Panc1 (cell line): Measurements from ENCODE around the gene ZNF333.

ENCODE experiments used
- POLR2AphosphoS5 ChIP-seq: IDR thresholded peaks from 2 replicates; pipeline ENCODE4 v1.6.1; 2012; ENCODE audit warnings: mild to moderate bottlenecking, low read depth, low read length, moderate library complexity
- TCF7L2 ChIP-seq: IDR thresholded peaks from 2 replicates; pipeline ENCODE4 v1.6.1; 2011; ENCODE audit warnings: mild to moderate bottlenecking, low read depth, low read length, inconsistent platforms
- TF ChIP-seq, protein P1 (sequence below): fragments of 450-650 bp; IDR thresholded peaks from 2 replicates; pipeline ENCODE4 v1.5.1; 2017; ENCODE audit warnings: mild to moderate bottlenecking
- TF ChIP-seq, protein P2 (sequence below), 2 experiments: IDR thresholded peaks; 2 replicates each; pipeline ENCODE4 v1.6.1; 2011 to 2012; ENCODE audit warnings: low read depth in 2 of 2, control low read depth in 1 of 2, low read length in 1 of 2, mild to moderate bottlenecking in 1 of 2, moderate library complexity in 1 of 2; ENCODE audit not compliant: insufficient read depth in 1 of 2

DNA sequence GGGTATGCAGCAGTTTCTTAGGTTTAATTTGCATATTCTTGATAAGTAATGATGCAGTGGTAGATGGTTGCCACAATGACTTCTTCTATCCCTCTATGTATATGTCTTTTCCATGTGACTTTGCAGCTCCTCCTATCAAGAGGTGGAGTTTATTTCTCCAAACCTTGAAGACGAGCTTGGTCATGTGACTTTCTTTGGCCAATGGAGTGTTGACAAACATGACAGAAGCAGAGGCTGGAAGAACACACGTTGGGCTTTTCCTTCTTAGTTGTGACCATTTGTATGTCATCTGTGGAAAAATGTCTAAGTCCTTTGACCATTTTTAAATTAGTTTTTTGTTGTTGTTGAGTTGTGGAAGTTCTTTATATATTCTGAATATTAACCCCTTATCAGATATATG, 32.3 kb downstream of the ZNF333 start:
- TF ChIP-seq, protein P1, sequence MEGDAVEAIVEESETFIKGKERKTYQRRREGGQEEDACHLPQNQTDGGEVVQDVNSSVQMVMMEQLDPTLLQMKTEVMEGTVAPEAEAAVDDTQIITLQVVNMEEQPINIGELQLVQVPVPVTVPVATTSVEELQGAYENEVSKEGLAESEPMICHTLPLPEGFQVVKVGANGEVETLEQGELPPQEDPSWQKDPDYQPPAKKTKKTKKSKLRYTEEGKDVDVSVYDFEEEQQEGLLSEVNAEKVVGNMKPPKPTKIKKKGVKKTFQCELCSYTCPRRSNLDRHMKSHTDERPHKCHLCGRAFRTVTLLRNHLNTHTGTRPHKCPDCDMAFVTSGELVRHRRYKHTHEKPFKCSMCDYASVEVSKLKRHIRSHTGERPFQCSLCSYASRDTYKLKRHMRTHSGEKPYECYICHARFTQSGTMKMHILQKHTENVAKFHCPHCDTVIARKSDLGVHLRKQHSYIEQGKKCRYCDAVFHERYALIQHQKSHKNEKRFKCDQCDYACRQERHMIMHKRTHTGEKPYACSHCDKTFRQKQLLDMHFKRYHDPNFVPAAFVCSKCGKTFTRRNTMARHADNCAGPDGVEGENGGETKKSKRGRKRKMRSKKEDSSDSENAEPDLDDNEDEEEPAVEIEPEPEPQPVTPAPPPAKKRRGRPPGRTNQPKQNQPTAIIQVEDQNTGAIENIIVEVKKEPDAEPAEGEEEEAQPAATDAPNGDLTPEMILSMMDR = no peak
- TF ChIP-seq, protein P2, sequence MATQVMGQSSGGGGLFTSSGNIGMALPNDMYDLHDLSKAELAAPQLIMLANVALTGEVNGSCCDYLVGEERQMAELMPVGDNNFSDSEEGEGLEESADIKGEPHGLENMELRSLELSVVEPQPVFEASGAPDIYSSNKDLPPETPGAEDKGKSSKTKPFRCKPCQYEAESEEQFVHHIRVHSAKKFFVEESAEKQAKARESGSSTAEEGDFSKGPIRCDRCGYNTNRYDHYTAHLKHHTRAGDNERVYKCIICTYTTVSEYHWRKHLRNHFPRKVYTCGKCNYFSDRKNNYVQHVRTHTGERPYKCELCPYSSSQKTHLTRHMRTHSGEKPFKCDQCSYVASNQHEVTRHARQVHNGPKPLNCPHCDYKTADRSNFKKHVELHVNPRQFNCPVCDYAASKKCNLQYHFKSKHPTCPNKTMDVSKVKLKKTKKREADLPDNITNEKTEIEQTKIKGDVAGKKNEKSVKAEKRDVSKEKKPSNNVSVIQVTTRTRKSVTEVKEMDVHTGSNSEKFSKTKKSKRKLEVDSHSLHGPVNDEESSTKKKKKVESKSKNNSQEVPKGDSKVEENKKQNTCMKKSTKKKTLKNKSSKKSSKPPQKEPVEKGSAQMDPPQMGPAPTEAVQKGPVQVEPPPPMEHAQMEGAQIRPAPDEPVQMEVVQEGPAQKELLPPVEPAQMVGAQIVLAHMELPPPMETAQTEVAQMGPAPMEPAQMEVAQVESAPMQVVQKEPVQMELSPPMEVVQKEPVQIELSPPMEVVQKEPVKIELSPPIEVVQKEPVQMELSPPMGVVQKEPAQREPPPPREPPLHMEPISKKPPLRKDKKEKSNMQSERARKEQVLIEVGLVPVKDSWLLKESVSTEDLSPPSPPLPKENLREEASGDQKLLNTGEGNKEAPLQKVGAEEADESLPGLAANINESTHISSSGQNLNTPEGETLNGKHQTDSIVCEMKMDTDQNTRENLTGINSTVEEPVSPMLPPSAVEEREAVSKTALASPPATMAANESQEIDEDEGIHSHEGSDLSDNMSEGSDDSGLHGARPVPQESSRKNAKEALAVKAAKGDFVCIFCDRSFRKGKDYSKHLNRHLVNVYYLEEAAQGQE (IDR thresholded peaks at IDR 0.05; ENCODE audit: insufficient read depth in 1 of 2, low read depth in 2 of 2, low read length in 1 of 2) = no peak
- TF ChIP-seq TCF7L2 = no peak
- TF ChIP-seq POLR2AphosphoS5 = no peak
